A549 (cell line): Measurements from ENCODE around the gene RELN. TPM values are rescaled to one million over a fixed set of nuclear protein-coding genes. Genes with fewer than 3 reads are reported as not detected.
A peak's percentile ranks its signal among the peaks of the same experiment; 100 is the strongest.

Source experiments
- ATAC-seq, 2 experiments: fragments of 200-7000 bp in 1 of 2; fragments of >200 bp in 1 of 2; cut with Nextera tagmentation in 1 of 2; cut with Tn5 transposase in 1 of 2; 3 replicates each; pipeline versions ENCODE4 v1.8.0 to v1.9.1; 2018 to 2020; ENCODE audit warnings: mild to moderate bottlenecking in 1 of 2, moderate library complexity in 1 of 2
- CTCF ChIA-PET: fragments of 300-600 bp; sonication (Branson Sonifier 250); formaldehyde crosslinking; extraction: SDS; loops from one replicate; lab custom pipeline; 2021; ENCODE audit warnings: antibody characterized with exemption, inconsistent platforms; lab: Yijun Ruan, JAX
- POLR2A ChIA-PET: fragments of 350-600 bp; formaldehyde crosslinking; extraction: SDS; loops from one replicate; lab custom pipeline; 2021; ENCODE audit warnings: antibody characterized with exemption, inconsistent platforms; lab: Yijun Ruan, JAX
- DNase-seq, 2 experiments: peaks; one replicate each; pipeline versions ENCODE4 v3.0.0 to v3.0.0-alpha.2; 2011 to 2016; ENCODE audit warnings: low read depth in 1 of 2, low spot score in 1 of 2
- FAIRE-seq: peaks from 2 replicates; lab custom pipeline; 2011; peaks lifted over from hg19 to GRCh38; lab: Jason Lieb, UNC
- H3K27ac ChIP-seq, 2 experiments: fragments of >200 bp; sonication (Bioruptor Twin); formaldehyde crosslinking; 3 replicates each; pipeline ENCODE4 v1.5.1; 2016 to 2017
- H3K4me1 ChIP-seq: fragments of >200 bp; sonication (Bioruptor Twin); formaldehyde crosslinking; 3 replicates; pipeline ENCODE4 v1.6.1; 2016
- H3K4me2 ChIP-seq: fragments of >200 bp; sonication (Bioruptor Twin); formaldehyde crosslinking; 3 replicates; pipeline ENCODE4 v1.6.1; 2016
- H3K4me3 ChIP-seq: fragments of >200 bp; sonication (Bioruptor Twin); formaldehyde crosslinking; 3 replicates; pipeline ENCODE4 v1.5.1; 2016
- H3K9me3 ChIP-seq: fragments of >200 bp; sonication (Bioruptor Twin); formaldehyde crosslinking; 3 replicates; pipeline ENCODE4 v1.6.1; 2016
- BHLHE40 ChIP-seq: IDR thresholded peaks from 2 replicates; pipeline ENCODE4 v1.6.1; 2012; ENCODE audit warnings: low read depth, low read length, inconsistent platforms
- CBX8 ChIP-seq: fragments of 200-600 bp; sonication (generic); IDR thresholded peaks from 2 replicates; pipeline ENCODE4 v1.6.1; 2016
- CEBPB ChIP-seq, 2 experiments: fragments of >200 bp in 1 of 2; sonication (Bioruptor Twin) in 1 of 2; formaldehyde crosslinking in 1 of 2; IDR thresholded peaks; 2 replicates each; pipeline ENCODE4 v1.6.1; 2012 to 2016
- CHD4 ChIP-seq: fragments of 200-600 bp; sonication (generic); IDR thresholded peaks from 2 replicates; pipeline ENCODE4 v1.6.1; 2016; ENCODE audit warnings: antibody characterized with exemption, mild to moderate bottlenecking, borderline replicate concordance
- CTCF ChIP-seq: fragments of >200 bp; sonication (Bioruptor Twin); formaldehyde crosslinking; IDR thresholded peaks from 3 replicates; pipeline ENCODE4 v1.5.1; 2016
- ELK1 ChIP-seq: fragments of 150-350 bp; IDR thresholded peaks from 2 replicates; pipeline ENCODE4 v1.6.1; 2014; ENCODE audit warnings: low read depth, mild to moderate bottlenecking, low read length
- GATA3 ChIP-seq: IDR thresholded peaks from 2 replicates; pipeline ENCODE4 v1.6.1; 2012; ENCODE audit warnings: borderline replicate concordance
- HMGXB4 ChIP-seq: fragments of 250-450 bp; sonication (Bioruptor Pico); IDR thresholded peaks from 2 replicates; pipeline ENCODE4 v1.5.0; 2021; ENCODE audit warnings: mild to moderate bottlenecking, moderate library complexity, borderline replicate concordance
- HOXB5 ChIP-seq: fragments of 250-450 bp; sonication (Bioruptor Pico); IDR thresholded peaks from 2 replicates; pipeline ENCODE4 v1.5.0; 2020; ENCODE audit warnings: mild to moderate bottlenecking, moderate library complexity
- JUN ChIP-seq, 2 experiments: fragments of >200 bp; sonication (Bioruptor Twin); formaldehyde crosslinking; IDR thresholded peaks; 2 replicates in 1 of 2; 3 replicates in 1 of 2; pipeline ENCODE4 v1.6.1; 2016 to 2017
- KDM1A ChIP-seq: fragments of 200-600 bp; sonication (generic); IDR thresholded peaks from 2 replicates; pipeline ENCODE4 v1.6.1; 2016; ENCODE audit warnings: low read depth, mild to moderate bottlenecking
- MAFK ChIP-seq: fragments of 450-650 bp; IDR thresholded peaks from 2 replicates; pipeline ENCODE4 v1.6.1; 2014; ENCODE audit not compliant: partially characterized antibody
- NR3C1 ChIP-seq: fragments of >200 bp; sonication (Bioruptor Twin); formaldehyde crosslinking; IDR thresholded peaks from 3 replicates; pipeline ENCODE4 v1.6.1; 2017
- PBX3 ChIP-seq: IDR thresholded peaks from 2 replicates; pipeline ENCODE4 v1.6.1; 2012
- POLR2A ChIP-seq: IDR thresholded peaks from 2 replicates; pipeline ENCODE4 v1.6.1; 2012; ENCODE audit warnings: mild to moderate bottlenecking, low read length
- RAD21 ChIP-seq, 2 experiments: fragments of >200 bp in 1 of 2; sonication (Bioruptor Twin) in 1 of 2; formaldehyde crosslinking in 1 of 2; IDR thresholded peaks in 1 of 2; conservative IDR thresholded peaks in 1 of 2; 2 replicates in 1 of 2; 3 replicates in 1 of 2; pipeline ENCODE4 v1.6.1; 2012 to 2018; ENCODE audit warnings: inconsistent platforms in 1 of 2
- RFX5 ChIP-seq: fragments of 450-650 bp; IDR thresholded peaks from 2 replicates; pipeline ENCODE4 v1.7.1; 2014; ENCODE audit warnings: antibody characterized with exemption, mild to moderate bottlenecking, moderate library complexity
- RNF2 ChIP-seq: fragments of 200-600 bp; sonication (generic); IDR thresholded peaks from 2 replicates; pipeline ENCODE4 v1.6.1; 2016; ENCODE audit warnings: low read depth, mild to moderate bottlenecking, antibody characterized with exemption, moderate library complexity, borderline replicate concordance
- SMC3 ChIP-seq: fragments of >200 bp; sonication (Bioruptor Twin); formaldehyde crosslinking; IDR thresholded peaks from 3 replicates; pipeline ENCODE4 v1.6.1; 2018; ENCODE audit warnings: inconsistent platforms
- ZC3H11A ChIP-seq: fragments of 450-650 bp; IDR thresholded peaks from 2 replicates; pipeline ENCODE4 v1.6.1; 2014; ENCODE audit warnings: antibody characterized with exemption, mild to moderate bottlenecking
- ZNF302 ChIP-seq: fragments of 250-450 bp; sonication (Bioruptor Pico); IDR thresholded peaks from 2 replicates; pipeline ENCODE4 v1.9.0; 2021; ENCODE audit warnings: inconsistent platforms, mild to moderate bottlenecking, moderate library complexity
- WGBS: methylation state at CpG from one replicate; pipeline ENCODE4 v1.1.6; 2017; ENCODE audit errors: missing lambda C conversion rate; 5-methylcytosine and 5-hydroxymethylcytosine counted together
- polyA plus RNA-seq, 4 experiments: library from polyadenylated mRNA; depleted of rRNA in 3 of 4; stranded (reverse); fragments of >200 nt; fragmentation: RNase III in 1 of 4; extraction: RNeasy Plus Mini Kit Qiagen cat#74134 plus additional on column Dnase treatment in 1 of 4; gene quantifications; 2 replicates in 3 of 4; 3 replicates in 1 of 4; pipeline ENCODE4 v1.2.3, GENCODE V29; 2011 to 2017

Gene RELN
- polyA plus RNA-seq, 2 of the 4 experiments (the other 2 are of a cell fraction): not detected

GRCh38 chr7:103462358-103462757 is 527.1 kb downstream of the RELN start:
- Histone ChIP-seq H3K4me1 (no peaks in the 10 kb centered on the region), H3K9me3 (no peaks in the 10 kb centered on the region), H3K4me3 (no peak overlapping the region)
- CTCF ChIA-PET: interaction anchor here (2.9 kb wide), 1 partner anchor 15 kb away, joined by 10 read pairs; no protein-coding TSS in a partner anchor
- ATAC-seq (no peak), DNase-seq (no peak)
- TF ChIP-seq CHD4: no peak
- TF ChIP-seq JUN (IDR thresholded peaks at IDR 0.05): no peak
- TF ChIP-seq GATA3: no peak
- no peak for TF ChIP-seq RFX5
- TF ChIP-seq ZC3H11A: no peak
- TF ChIP-seq NR3C1: no peak
- TF ChIP-seq, all 56 proteins: peak for 0
- 27% methylated on average over 3 of the region's 7 CpGs for WGBS
- H3K27ac ChIP-seq: no peak overlapping the region
- POLR2A ChIA-PET: no interaction called here
- no peak for FAIRE-seq
- no peak overlapping the region for H3K4me2 ChIP-seq

- ChIA-PET CTCF (interaction anchor here (0.6 to 1.8 kb wide), 14 partner anchors 9 to 1473 kb away, joined by 3 to 10 read pairs (median 3); no protein-coding TSS in a partner anchor), POLR2A (no interaction called here)
- 6% methylated on average over 17 of the region's 17 CpGs for WGBS
- ATAC-seq (peak; percentile 93 to 99), FAIRE-seq (no peak), DNase-seq (peak; percentile 59 to 65)
- peak overlapping the region; percentile 33 for H3K4me2 ChIP-seq
- H3K27ac ChIP-seq: no peak overlapping the region
- peak; percentile 49 for TF ChIP-seq SMC3
- peak; percentile 69 for TF ChIP-seq CTCF
- TF ChIP-seq RFX5: no peak
- TF ChIP-seq RAD21 (conservative IDR thresholded peaks at IDR 0.05 in 1 of 2, IDR thresholded peaks at IDR 0.05 in 1 of 2): peak; percentile 70 to 76
- H3K9me3 ChIP-seq: peaks cover 4% of the 10 kb centered on the region; the same call in 1 of the 3 replicates
- peaks cover 7% of the 10 kb centered on the region; the same call in 1 of the 3 replicates for H3K4me1 ChIP-seq
- H3K4me3 ChIP-seq: no peak overlapping the region
These were observed 542.1 kb downstream of the RELN start for GRCh38 chr7:103447073-103447960.

- no peak within 1 kb of the TSS for H3K27ac ChIP-seq
- ChIA-PET CTCF (interaction anchor here (0.8 to 1.4 kb wide), 4 partner anchors 14 to 1475 kb away, joined by 3 to 8 read pairs (median 4); no protein-coding TSS in a partner anchor), POLR2A (no interaction called here)
- peak within 1 kb of the TSS; percentile 89 for H3K4me2 ChIP-seq
- H3K4me1 ChIP-seq: peaks cover 7% of the 10 kb centered on the region; the same call in 1 of the 3 replicates
- no peak for TF ChIP-seq NR3C1
- TF ChIP-seq MAFK: no peak
- no peak for TF ChIP-seq ZNF302 (CRISPR knock-in tag)
- TF ChIP-seq POLR2A: no peak
- no peak for TF ChIP-seq RAD21 (conservative IDR thresholded peaks at IDR 0.05 in 1 of 2, IDR thresholded peaks at IDR 0.05 in 1 of 2)
- TF ChIP-seq CEBPB (IDR thresholded peaks at IDR 0.05): no peak
- no peak for TF ChIP-seq ELK1
- TF ChIP-seq CBX8: no peak
- TF ChIP-seq PBX3: no peak
- no peak for TF ChIP-seq RNF2
- TF ChIP-seq KDM1A: no peak
- no peak for TF ChIP-seq CTCF
- TF ChIP-seq HOXB5 (CRISPR knock-in tag): no peak
- no peak for TF ChIP-seq HMGXB4 (CRISPR knock-in tag)
- no peak for TF ChIP-seq BHLHE40
- H3K9me3 ChIP-seq: peaks cover 4% of the 10 kb centered on the region; the same call in 1 of the 3 replicates
- WGBS: 44% methylated on average over 17 of the region's 54 CpGs
- peak within 1 kb of the TSS; percentile 42 for H3K4me3 ChIP-seq
- ATAC-seq (peak; percentile 59 to 70; a peak in 5 of 6 replicates), FAIRE-seq (no peak), DNase-seq (no peak)
These were observed 543.4 kb downstream of the RELN start, which contains the start of gene SLC26A5 for GRCh38 chr7:103446049-103446520. Gene SLC26A5 (minus strand): TSS chr7:103446207. CDS start chr7:103421514, 24,693 bp downstream.
